ENCODE data around the gene PTDSS2. TPM values are rescaled to one million over a fixed set of nuclear protein-coding genes. Genes with fewer than 3 reads are reported as not detected.

Gene PTDSS2
- total and polyA plus RNA-seq, 2 experiments from 2014 or later: 22.7 to 145 TPM

DNA sequence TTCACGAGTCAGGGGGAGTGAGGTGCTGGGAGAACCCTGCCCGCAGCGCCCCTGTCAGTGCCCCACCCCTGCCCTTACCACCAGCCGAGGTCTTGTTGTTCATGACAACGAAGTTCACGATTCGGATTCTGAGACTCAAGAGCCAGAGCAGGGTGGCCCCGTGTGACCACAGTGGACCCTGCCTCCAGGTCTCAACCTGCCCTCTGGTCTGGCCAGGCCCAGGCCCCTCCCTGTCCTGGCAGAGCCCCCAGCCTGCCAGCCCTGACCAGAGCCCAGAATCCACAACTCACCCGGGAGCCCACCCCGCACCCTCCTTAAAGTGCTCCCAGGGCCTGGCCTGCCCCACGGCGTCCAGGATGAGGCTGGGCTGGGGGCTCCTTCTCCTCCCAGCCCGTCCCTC is 18.2 kb upstream of the PTDSS2 start:
- DNase-seq (ENCODE audit: low spot score) (no peak), ATAC-seq (no peak)
- Mint-ChIP-seq H3K9me3 (peaks cover 8% of the 10 kb centered on the region), H3K36me3 (ENCODE audit: low read depth) (peaks cover 7% of the 10 kb centered on the region), H3K27ac (no peak overlapping the region), H3K4me1 (peaks cover 3% of the 10 kb centered on the region; the same call in 1 of the 3 replicates), H3K4me3 (no peak overlapping the region), H3K27me3 (ENCODE audit: insufficient read depth, low read depth, poor library complexity) (peaks cover 7% of the 10 kb centered on the region)
- Histone ChIP-seq H3K4me1 (ENCODE audit: insufficient read depth) (no peaks in the 10 kb centered on the region), H3K4me3 (no peak overlapping the region), H3K9me2 (ENCODE audit: insufficient read depth) (no peaks in the 10 kb centered on the region), H3K27ac (ENCODE audit: low read depth) (no peak overlapping the region), H3K79me2 (replicated peaks; ENCODE audit: insufficient read depth) (no peaks in the 10 kb centered on the region), H3K27me3 (ENCODE audit: insufficient read depth) (no peaks in the 10 kb centered on the region), H3K36me3 (ENCODE audit: insufficient read depth) (no peaks in the 10 kb centered on the region), H2AFZ (no peak overlapping the region), H4K20me1 (replicated peaks; ENCODE audit: insufficient read depth) (no peaks in the 10 kb centered on the region), H3F3A (replicated peaks; ENCODE audit: low read depth) (0 out of 2 replicates have a peak, but pooled peaks cover 2% of the 10 kb centered on the region), H3K4me2 (no peak overlapping the region)
- TF ChIP-seq, protein P1, sequence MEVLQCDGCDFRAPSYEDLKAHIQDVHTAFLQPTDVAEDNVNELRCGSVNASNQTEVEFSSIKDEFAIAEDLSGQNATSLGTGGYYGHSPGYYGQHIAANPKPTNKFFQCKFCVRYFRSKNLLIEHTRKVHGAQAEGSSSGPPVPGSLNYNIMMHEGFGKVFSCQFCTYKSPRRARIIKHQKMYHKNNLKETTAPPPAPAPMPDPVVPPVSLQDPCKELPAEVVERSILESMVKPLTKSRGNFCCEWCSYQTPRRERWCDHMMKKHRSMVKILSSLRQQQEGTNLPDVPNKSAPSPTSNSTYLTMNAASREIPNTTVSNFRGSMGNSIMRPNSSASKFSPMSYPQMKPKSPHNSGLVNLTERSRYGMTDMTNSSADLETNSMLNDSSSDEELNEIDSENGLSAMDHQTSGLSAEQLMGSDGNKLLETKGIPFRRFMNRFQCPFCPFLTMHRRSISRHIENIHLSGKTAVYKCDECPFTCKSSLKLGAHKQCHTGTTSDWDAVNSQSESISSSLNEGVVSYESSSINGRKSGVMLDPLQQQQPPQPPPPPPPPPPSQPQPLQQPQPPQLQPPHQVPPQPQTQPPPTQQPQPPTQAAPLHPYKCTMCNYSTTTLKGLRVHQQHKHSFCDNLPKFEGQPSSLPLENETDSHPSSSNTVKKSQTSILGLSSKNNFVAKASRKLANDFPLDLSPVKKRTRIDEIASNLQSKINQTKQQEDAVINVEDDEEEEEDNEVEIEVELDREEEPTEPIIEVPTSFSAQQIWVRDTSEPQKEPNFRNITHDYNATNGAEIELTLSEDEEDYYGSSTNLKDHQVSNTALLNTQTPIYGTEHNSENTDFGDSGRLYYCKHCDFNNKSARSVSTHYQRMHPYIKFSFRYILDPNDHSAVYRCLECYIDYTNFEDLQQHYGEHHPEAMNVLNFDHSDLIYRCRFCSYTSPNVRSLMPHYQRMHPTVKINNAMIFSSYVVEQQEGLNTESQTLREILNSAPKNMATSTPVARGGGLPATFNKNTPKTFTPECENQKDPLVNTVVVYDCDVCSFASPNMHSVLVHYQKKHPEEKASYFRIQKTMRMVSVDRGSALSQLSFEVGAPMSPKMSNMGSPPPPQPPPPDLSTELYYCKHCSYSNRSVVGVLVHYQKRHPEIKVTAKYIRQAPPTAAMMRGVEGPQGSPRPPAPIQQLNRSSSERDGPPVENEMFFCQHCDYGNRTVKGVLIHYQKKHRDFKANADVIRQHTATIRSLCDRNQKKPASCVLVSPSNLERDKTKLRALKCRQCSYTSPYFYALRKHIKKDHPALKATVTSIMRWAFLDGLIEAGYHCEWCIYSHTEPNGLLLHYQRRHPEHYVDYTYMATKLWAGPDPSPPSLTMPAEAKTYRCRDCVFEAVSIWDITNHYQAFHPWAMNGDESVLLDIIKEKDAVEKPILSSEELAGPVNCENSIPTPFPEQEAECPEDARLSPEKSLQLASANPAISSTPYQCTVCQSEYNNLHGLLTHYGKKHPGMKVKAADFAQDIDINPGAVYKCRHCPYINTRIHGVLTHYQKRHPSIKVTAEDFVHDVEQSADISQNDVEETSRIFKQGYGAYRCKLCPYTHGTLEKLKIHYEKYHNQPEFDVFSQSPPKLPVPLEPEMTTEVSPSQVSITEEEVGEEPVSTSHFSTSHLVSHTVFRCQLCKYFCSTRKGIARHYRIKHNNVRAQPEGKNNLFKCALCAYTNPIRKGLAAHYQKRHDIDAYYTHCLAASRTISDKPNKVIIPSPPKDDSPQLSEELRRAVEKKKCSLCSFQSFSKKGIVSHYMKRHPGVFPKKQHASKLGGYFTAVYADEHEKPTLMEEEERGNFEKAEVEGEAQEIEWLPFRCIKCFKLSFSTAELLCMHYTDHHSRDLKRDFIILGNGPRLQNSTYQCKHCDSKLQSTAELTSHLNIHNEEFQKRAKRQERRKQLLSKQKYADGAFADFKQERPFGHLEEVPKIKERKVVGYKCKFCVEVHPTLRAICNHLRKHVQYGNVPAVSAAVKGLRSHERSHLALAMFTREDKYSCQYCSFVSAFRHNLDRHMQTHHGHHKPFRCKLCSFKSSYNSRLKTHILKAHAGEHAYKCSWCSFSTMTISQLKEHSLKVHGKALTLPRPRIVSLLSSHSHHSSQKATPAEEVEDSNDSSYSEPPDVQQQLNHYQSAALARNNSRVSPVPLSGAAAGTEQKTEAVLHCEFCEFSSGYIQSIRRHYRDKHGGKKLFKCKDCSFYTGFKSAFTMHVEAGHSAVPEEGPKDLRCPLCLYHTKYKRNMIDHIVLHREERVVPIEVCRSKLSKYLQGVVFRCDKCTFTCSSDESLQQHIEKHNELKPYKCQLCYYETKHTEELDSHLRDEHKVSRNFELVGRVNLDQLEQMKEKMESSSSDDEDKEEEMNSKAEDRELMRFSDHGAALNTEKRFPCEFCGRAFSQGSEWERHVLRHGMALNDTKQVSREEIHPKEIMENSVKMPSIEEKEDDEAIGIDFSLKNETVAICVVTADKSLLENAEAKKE (CRISPR knock-in tag; IDR thresholded peaks at IDR 0.05): no peak
- no peak for TF ChIP-seq EZH2phosphoT487 (IDR thresholded peaks at IDR 0.05; ENCODE audit: unreplicated experiment)
- TF ChIP-seq EZH2 (IDR thresholded peaks at IDR 0.05; ENCODE audit: low read depth, unreplicated experiment): no peak
- no peak for TF ChIP-seq POLR2AphosphoS5 (IDR thresholded peaks at IDR 0.05; ENCODE audit: low read depth)
- TF ChIP-seq, protein P2, sequence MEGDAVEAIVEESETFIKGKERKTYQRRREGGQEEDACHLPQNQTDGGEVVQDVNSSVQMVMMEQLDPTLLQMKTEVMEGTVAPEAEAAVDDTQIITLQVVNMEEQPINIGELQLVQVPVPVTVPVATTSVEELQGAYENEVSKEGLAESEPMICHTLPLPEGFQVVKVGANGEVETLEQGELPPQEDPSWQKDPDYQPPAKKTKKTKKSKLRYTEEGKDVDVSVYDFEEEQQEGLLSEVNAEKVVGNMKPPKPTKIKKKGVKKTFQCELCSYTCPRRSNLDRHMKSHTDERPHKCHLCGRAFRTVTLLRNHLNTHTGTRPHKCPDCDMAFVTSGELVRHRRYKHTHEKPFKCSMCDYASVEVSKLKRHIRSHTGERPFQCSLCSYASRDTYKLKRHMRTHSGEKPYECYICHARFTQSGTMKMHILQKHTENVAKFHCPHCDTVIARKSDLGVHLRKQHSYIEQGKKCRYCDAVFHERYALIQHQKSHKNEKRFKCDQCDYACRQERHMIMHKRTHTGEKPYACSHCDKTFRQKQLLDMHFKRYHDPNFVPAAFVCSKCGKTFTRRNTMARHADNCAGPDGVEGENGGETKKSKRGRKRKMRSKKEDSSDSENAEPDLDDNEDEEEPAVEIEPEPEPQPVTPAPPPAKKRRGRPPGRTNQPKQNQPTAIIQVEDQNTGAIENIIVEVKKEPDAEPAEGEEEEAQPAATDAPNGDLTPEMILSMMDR (conservative IDR thresholded peaks at IDR 0.05; ENCODE audit: low read depth in 2 of 2): no peak
- no peak for TF ChIP-seq STAT1 (IDR thresholded peaks at IDR 0.05; ENCODE audit: unreplicated experiment)
- TF ChIP-seq ZNF331 (CRISPR knock-in tag; IDR thresholded peaks at IDR 0.05; ENCODE audit: low read depth): no peak
- TF ChIP-seq, protein P3, sequence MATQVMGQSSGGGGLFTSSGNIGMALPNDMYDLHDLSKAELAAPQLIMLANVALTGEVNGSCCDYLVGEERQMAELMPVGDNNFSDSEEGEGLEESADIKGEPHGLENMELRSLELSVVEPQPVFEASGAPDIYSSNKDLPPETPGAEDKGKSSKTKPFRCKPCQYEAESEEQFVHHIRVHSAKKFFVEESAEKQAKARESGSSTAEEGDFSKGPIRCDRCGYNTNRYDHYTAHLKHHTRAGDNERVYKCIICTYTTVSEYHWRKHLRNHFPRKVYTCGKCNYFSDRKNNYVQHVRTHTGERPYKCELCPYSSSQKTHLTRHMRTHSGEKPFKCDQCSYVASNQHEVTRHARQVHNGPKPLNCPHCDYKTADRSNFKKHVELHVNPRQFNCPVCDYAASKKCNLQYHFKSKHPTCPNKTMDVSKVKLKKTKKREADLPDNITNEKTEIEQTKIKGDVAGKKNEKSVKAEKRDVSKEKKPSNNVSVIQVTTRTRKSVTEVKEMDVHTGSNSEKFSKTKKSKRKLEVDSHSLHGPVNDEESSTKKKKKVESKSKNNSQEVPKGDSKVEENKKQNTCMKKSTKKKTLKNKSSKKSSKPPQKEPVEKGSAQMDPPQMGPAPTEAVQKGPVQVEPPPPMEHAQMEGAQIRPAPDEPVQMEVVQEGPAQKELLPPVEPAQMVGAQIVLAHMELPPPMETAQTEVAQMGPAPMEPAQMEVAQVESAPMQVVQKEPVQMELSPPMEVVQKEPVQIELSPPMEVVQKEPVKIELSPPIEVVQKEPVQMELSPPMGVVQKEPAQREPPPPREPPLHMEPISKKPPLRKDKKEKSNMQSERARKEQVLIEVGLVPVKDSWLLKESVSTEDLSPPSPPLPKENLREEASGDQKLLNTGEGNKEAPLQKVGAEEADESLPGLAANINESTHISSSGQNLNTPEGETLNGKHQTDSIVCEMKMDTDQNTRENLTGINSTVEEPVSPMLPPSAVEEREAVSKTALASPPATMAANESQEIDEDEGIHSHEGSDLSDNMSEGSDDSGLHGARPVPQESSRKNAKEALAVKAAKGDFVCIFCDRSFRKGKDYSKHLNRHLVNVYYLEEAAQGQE (IDR thresholded peaks at IDR 0.05; ENCODE audit: unreplicated experiment): no peak
- TF ChIP-seq, protein P4, sequence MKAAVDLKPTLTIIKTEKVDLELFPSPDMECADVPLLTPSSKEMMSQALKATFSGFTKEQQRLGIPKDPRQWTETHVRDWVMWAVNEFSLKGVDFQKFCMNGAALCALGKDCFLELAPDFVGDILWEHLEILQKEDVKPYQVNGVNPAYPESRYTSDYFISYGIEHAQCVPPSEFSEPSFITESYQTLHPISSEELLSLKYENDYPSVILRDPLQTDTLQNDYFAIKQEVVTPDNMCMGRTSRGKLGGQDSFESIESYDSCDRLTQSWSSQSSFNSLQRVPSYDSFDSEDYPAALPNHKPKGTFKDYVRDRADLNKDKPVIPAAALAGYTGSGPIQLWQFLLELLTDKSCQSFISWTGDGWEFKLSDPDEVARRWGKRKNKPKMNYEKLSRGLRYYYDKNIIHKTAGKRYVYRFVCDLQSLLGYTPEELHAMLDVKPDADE (IDR thresholded peaks at IDR 0.05): no peak
- TF ChIP-seq ZNF114 (CRISPR knock-in tag; IDR thresholded peaks at IDR 0.05): no peak
- TF ChIP-seq NANOG (IDR thresholded peaks at IDR 0.05; ENCODE audit: borderline replicate concordance): no peak
- TF ChIP-seq CREB1 (CRISPR knock-in tag; IDR thresholded peaks at IDR 0.05; ENCODE audit: low read depth): no peak
- TF ChIP-seq JUNB (IDR thresholded peaks at IDR 0.05; ENCODE audit: unreplicated experiment): no peak

Data from GM23338 (cell line).